Smooth muscle cell (in vitro differentiated cells): ENCODE results near the gene STAB1. TPM values are rescaled to one million over a fixed set of nuclear protein-coding genes. Genes with fewer than 3 reads are reported as not detected.

Source experiments
- DNase-seq: peaks from one replicate; lab custom pipeline; 2025; ENCODE audit not compliant: unreplicated experiment; lab: John Stamatoyannopoulos, UW
- H2AFZ ChIP-seq: fragments of 200-600 bp; sonication (generic); 2 replicates; pipeline ENCODE4 v1.6.0; 2016; ENCODE audit warnings: antibody characterized with exemption, low read depth, mild to moderate bottlenecking
- H3F3A ChIP-seq: fragments of 200-600 bp; sonication (generic); 2 replicates; pipeline ENCODE4 v1.6.0; 2017; ENCODE audit warnings: antibody characterized with exemption, low read depth
- H3K27ac ChIP-seq: fragments of 200-600 bp; sonication (generic); 2 replicates; pipeline ENCODE4 v1.5.1; 2016; ENCODE audit warnings: low read depth, mild to moderate bottlenecking
- H3K27me3 ChIP-seq: fragments of 200-600 bp; sonication (generic); 2 replicates; pipeline ENCODE4 v1.6.1; 2016; ENCODE audit warnings: low read depth, mild to moderate bottlenecking
- H3K36me3 ChIP-seq: fragments of 200-600 bp; sonication (generic); 2 replicates; pipeline ENCODE4 v1.5.1; 2016; ENCODE audit warnings: low read depth
- H3K4me1 ChIP-seq: fragments of 200-600 bp; sonication (generic); 2 replicates; pipeline ENCODE4 v1.5.1; 2016; ENCODE audit warnings: low read depth
- H3K4me2 ChIP-seq: fragments of 200-600 bp; sonication (generic); 2 replicates; pipeline ENCODE4 v1.6.0; 2016; ENCODE audit warnings: mild to moderate bottlenecking
- H3K4me3 ChIP-seq: fragments of 200-600 bp; sonication (generic); 2 replicates; pipeline ENCODE4 v1.5.1; 2016; ENCODE audit warnings: mild to moderate bottlenecking
- H3K79me2 ChIP-seq: fragments of 200-600 bp; sonication (generic); 2 replicates; pipeline ENCODE4 v1.6.0; 2016; ENCODE audit warnings: low read depth, mild to moderate bottlenecking
- H3K9ac ChIP-seq: fragments of 200-600 bp; sonication (generic); 2 replicates; pipeline ENCODE4 v1.6.0; 2016; ENCODE audit warnings: low read depth
- H3K9me3 ChIP-seq: fragments of 200-600 bp; sonication (generic); replicated peaks from 2 replicates; pipeline ENCODE4 v1.5.1; 2016; ENCODE audit warnings: low read depth
- H4K20me1 ChIP-seq: fragments of 200-600 bp; sonication (generic); 2 replicates; pipeline ENCODE4 v1.6.0; 2016; ENCODE audit warnings: low read depth
- CTCF ChIP-seq: fragments of 200-600 bp; sonication (generic); IDR thresholded peaks from 2 replicates; pipeline ENCODE4 v1.5.1; 2017; ENCODE audit warnings: borderline replicate concordance, mild to moderate bottlenecking, antibody characterized with exemption; ENCODE audit not compliant: insufficient read depth, poor library complexity, severe bottlenecking
- WGBS: methylation state at CpG from one replicate; pipeline ENCODE4 v1.1.7; 2016; ENCODE audit warnings: low lambda C conversion rate; 5-methylcytosine and 5-hydroxymethylcytosine counted together
- polyA plus RNA-seq: library from polyadenylated mRNA; unstranded; fragments of >200 nt; fragmentation: Nextera tagmentation; extraction: Ambion mirVana; gene quantifications from 2 replicates; pipeline ENCODE4 v1.2.1, GENCODE V29; 2016
- total RNA-seq: library from RNA; depleted of rRNA; stranded (reverse); fragments of >200 nt; gene quantifications from 2 replicates; pipeline ENCODE4 v1.2.3, GENCODE V29; 2014

Gene STAB1
- total and polyA plus RNA-seq, 2 experiments from 2014 or later, result 0.22 to 0.25 TPM

- no peak overlapping the region for H3K9ac ChIP-seq
- no peaks in the 10 kb centered on the region for H3F3A ChIP-seq
- H3K4me1 ChIP-seq, result peaks cover 15% of the 10 kb centered on the region
- H2AFZ ChIP-seq, result no peak overlapping the region
- no peak for DNase-seq
- no peaks in the 10 kb centered on the region for H3K27me3 ChIP-seq
- no peaks in the 10 kb centered on the region for H3K9me3 ChIP-seq
- H3K4me2 ChIP-seq, result no peak overlapping the region
- TF ChIP-seq CTCF, result no peak
- peaks cover 20% of the 10 kb centered on the region for H3K79me2 ChIP-seq
- H3K27ac ChIP-seq, result no peak overlapping the region
- no peak overlapping the region for H3K4me3 ChIP-seq
- 96% methylated on average over 14 of the region's 14 CpGs for WGBS
- H4K20me1 ChIP-seq, result peaks cover 70% of the 10 kb centered on the region
- H3K36me3 ChIP-seq, result no peaks in the 10 kb centered on the region
Observed at GRCh38 chr3:52527039-52527731, 32.0 kb downstream of the STAB1 start.

GRCh38 chr3:52527732-52528585, 32.8 kb downstream of the STAB1 start:
- H3K4me3 ChIP-seq, result no peak overlapping the region
- H3K9ac ChIP-seq, result no peak overlapping the region
- H3K36me3 ChIP-seq, result no peaks in the 10 kb centered on the region
- 95% methylated on average over 18 of the region's 18 CpGs for WGBS
- H3K9me3 ChIP-seq, result no peaks in the 10 kb centered on the region
- H3F3A ChIP-seq, result no peaks in the 10 kb centered on the region
- no peak overlapping the region for H2AFZ ChIP-seq
- TF ChIP-seq CTCF, result no peak
- no peak overlapping the region for H3K27ac ChIP-seq
- H4K20me1 ChIP-seq, result peaks cover 70% of the 10 kb centered on the region
- H3K27me3 ChIP-seq, result no peaks in the 10 kb centered on the region
- no peak overlapping the region for H3K4me2 ChIP-seq
- DNase-seq, result no peak
- peaks cover 28% of the 10 kb centered on the region for H3K79me2 ChIP-seq
- H3K4me1 ChIP-seq, result peaks cover 20% of the 10 kb centered on the region

- H4K20me1 ChIP-seq, result peaks cover 70% of the 10 kb centered on the region
- no peak overlapping the region for H3K9ac ChIP-seq
- 97% methylated on average over 25 of the region's 25 CpGs for WGBS
- H3K4me3 ChIP-seq, result no peak overlapping the region
- no peak overlapping the region for H2AFZ ChIP-seq
- H3F3A ChIP-seq, result no peaks in the 10 kb centered on the region
- H3K79me2 ChIP-seq, result peaks cover 31% of the 10 kb centered on the region
- TF ChIP-seq CTCF, result no peak
- DNase-seq, result no peak
- no peak overlapping the region for H3K27ac ChIP-seq
- H3K4me1 ChIP-seq, result peaks cover 20% of the 10 kb centered on the region
- no peaks in the 10 kb centered on the region for H3K36me3 ChIP-seq
- no peak overlapping the region for H3K4me2 ChIP-seq
- H3K27me3 ChIP-seq, result no peaks in the 10 kb centered on the region
- H3K9me3 ChIP-seq, result no peaks in the 10 kb centered on the region
Observed at GRCh38 chr3:52528586-52529375, 33.6 kb downstream of the STAB1 start.
